ENCODE measurements around the gene SLC10A6. TPM values are rescaled to one million over a fixed set of nuclear protein-coding genes. Genes with fewer than 3 reads are reported as not detected.

The SLC10A6 gene
- total RNA-seq, 1 donor: under 0.01 TPM

DNA sequence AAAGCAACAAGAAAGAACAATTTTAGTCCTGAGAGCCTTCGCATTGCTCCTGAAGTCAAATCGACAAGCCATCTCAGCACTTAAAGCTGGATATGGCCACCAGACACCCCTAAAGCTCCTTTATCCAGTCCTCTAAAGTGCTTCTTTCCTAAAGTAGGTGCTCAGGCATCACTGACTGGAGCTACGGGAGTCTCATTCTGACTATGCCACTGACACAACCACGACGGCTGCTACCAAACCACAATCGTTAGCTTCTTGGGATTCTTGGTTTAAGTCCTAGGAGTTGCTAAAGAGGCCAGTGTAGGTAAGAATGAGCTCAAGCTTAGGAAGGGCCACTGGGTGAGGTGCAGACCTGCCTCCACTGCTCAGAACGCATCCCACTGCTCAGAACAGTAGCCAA, 1.0 kb downstream of the SLC10A6 start:
- peak; percentile 39 for DNase-seq (ENCODE audit: low read depth)
- no peak for TF ChIP-seq CTCF (IDR thresholded peaks at IDR 0.05; ENCODE audit: insufficient read depth, low read depth, low read length)
- no peak overlapping the region for H3K4me3 ChIP-seq (ENCODE audit: low read depth, low read length)

DNA sequence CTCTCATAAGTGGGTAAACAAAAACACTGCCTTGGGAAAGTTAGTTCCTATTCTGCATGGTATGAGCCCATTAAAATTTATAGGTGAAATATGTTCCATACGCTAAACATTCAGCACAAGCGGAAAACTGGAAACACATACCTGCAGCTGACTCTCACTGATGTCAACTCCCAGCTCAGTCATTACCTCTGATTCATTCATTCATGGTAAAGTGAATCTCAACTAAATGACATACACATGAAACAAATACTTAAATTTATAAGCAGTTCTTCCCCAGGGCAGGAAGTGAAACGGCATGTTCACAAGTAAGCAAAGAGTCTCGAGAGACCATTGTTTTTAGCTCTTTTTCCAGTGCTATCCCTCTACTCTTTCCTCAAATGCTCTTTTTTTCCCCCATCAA, 1.6 kb downstream of the SLC10A6 start:
- TF ChIP-seq CTCF (IDR thresholded peaks at IDR 0.05; ENCODE audit: insufficient read depth, low read depth, low read length): no peak
- H3K4me3 ChIP-seq (ENCODE audit: low read depth, low read length): no peak overlapping the region

GRCh38 chr4:86846921-86847320, 2.3 kb downstream of the SLC10A6 start:
- peak; percentile 81 for DNase-seq (ENCODE audit: low read depth)
- no peak for TF ChIP-seq CTCF (IDR thresholded peaks at IDR 0.05; ENCODE audit: insufficient read depth, low read depth, low read length)
- no peak overlapping the region for H3K4me3 ChIP-seq (ENCODE audit: low read depth, low read length)

More for the DNA sequence above, 1.6 kb downstream of the SLC10A6 start:
- DNase-seq (ENCODE audit: low read depth): peak; percentile 11

- H3K4me3 ChIP-seq (ENCODE audit: low read depth, low read length): no peak overlapping the region
- no peak for DNase-seq (ENCODE audit: low read depth)
- TF ChIP-seq CTCF (IDR thresholded peaks at IDR 0.05; ENCODE audit: insufficient read depth, low read depth, low read length): no peak
Observed at GRCh38 chr4:86845593-86845992, 3.6 kb downstream of the SLC10A6 start.

GRCh38 chr4:86841309-86841708, 7.9 kb downstream of the SLC10A6 start:
- no peak overlapping the region for H3K4me3 ChIP-seq (ENCODE audit: low read depth, low read length)
- no peak for TF ChIP-seq CTCF (IDR thresholded peaks at IDR 0.05; ENCODE audit: insufficient read depth, low read depth, low read length)
- DNase-seq (ENCODE audit: low read depth): no peak

- no peak for DNase-seq (ENCODE audit: low read depth)
- TF ChIP-seq CTCF (IDR thresholded peaks at IDR 0.05; ENCODE audit: insufficient read depth, low read depth, low read length): no peak
- no peak overlapping the region for H3K4me3 ChIP-seq (ENCODE audit: low read depth, low read length)
Observed at GRCh38 chr4:86840858-86841257, 8.3 kb downstream of the SLC10A6 start.

Data from fibroblast of villous mesenchyme (primary cell).